HG03521 (cell line): Measurements from ENCODE around the gene CNOT11.
"Not testable (repeated sequence)": the region's sequence is repeated elsewhere in the genome, so short reads cannot be mapped to it uniquely, and the experiment has no call there.

Source experiments
- ATAC-seq: cut with Tn5 transposase; IDR thresholded peaks from one replicate; pipeline ENCODE4 v1.9.1; 2021; ENCODE audit warnings: mild to moderate bottlenecking, moderate library complexity; ENCODE audit not compliant: unreplicated experiment

Gene CNOT11

DNA sequence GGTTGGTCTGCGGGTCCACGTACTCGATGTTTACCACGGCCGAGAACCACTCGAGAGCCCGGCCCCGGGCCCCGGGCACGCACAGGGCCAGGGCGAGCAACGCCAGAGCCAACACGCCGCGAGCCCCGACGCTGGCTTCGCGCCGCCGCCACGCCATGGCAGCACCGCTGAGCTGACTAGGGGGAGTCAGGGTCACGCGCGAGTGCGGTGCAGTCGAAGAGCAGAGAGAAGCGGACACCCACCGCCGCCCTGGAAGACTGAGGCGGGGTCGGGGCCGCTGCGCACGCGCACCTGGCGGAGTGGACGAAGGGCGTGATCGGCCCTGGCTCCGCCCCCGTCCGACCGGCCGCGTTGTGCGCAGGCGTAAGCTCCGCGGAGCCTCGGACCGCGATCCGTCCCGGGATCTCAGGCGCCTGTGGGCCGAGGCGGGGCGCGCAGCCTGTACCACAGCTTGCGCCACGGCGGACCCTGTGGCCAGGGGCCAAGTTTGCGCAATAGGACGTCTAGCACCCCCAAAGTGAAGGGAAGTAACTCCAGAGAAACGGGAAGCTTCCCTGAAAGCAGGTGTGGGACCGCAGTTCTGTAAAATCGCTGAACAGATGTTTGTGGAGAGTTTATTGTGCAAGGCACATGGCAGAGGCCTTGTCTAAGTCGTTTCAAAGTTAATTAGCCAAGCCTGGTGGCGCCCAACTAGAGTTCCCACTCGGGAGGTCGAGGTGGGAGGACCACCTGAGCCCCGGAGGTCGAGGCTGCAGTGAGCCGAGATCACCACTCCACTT, 55.9 kb downstream of the CNOT11 start, which contains the start of gene RNF149:
RNF149 (minus strand) TSS at position 270 of the 779 bp plus-strand sequence; CDS start at position 157, 113 bp downstream.
- peak; percentile 52 for ATAC-seq

- ATAC-seq: no peak
Measured at GRCh38 chr2:101310090-101310833, 57.6 kb downstream of the CNOT11 start.

- ATAC-seq: no peak
Measured at GRCh38 chr2:101310834-101311695, 58.4 kb downstream of the CNOT11 start.

DNA sequence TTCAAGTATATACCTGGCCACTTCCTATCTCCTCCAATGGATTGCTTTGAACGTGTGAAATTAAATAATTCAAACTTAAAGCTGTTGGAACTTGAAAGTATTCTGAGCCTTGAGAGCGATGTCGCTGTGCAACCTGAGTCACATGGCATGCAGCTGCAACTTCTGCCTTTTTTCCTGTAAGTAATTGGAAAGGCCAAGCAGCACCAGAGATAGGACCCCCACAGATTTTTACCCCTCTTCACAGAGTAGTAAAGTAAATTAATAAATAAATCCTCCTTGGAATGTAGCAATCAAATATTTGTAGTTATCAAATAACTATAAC, 59.0 kb downstream of the CNOT11 start:
- ATAC-seq: no peak

GRCh38 chr2:101316568-101316967, 63.9 kb downstream of the CNOT11 start:
- not testable (repeated sequence) for ATAC-seq
